IPS-18c (cell line): ENCODE data around the gene DPM2.

Experiments
- H3K4me3 ChIP-seq: 2 replicates; pipeline ENCODE4 v1.7.0; 2013; ENCODE audit warnings: low read depth, mild to moderate bottlenecking, low read length, moderate library complexity; ENCODE audit not compliant: insufficient read depth
- H3K9me3 ChIP-seq: one replicate; pipeline ENCODE4 v1.6.1; 2013; ENCODE audit warnings: mild to moderate bottlenecking, low read length, moderate library complexity; ENCODE audit not compliant: control insufficient read depth, insufficient read depth

Gene DPM2

GRCh38 chr9:127937388-127938297, at the start of gene DPM2:
Gene DPM2, minus strand, starts transcription at chr9:127937854. Its CDS starts 34 bp downstream, at chr9:127937820.
- Histone ChIP-seq H3K9me3 (peaks cover 2% of the 10 kb centered on the region), H3K4me3 (peak within 1 kb of the TSS; percentile 96)

- no peaks in the 10 kb centered on the region for H3K9me3 ChIP-seq
- H3K4me3 ChIP-seq: no peak overlapping the region
Measured at GRCh38 chr9:127987103-127987614, 49.5 kb upstream of the DPM2 start.

GRCh38 chr9:127985011-127985410, 47.4 kb upstream of the DPM2 start:
- no peak overlapping the region for H3K4me3 ChIP-seq
- H3K9me3 ChIP-seq: no peaks in the 10 kb centered on the region

GRCh38 chr9:127983847-127984289, 46.2 kb upstream of the DPM2 start:
- no peak overlapping the region for H3K4me3 ChIP-seq
- H3K9me3 ChIP-seq: no peaks in the 10 kb centered on the region

- Histone ChIP-seq H3K9me3 (no peaks in the 10 kb centered on the region), H3K4me3 (no peak overlapping the region)
Measured at GRCh38 chr9:127982912-127983311, 45.3 kb upstream of the DPM2 start.

GRCh38 chr9:127981559-127982121, 44.0 kb upstream of the DPM2 start:
- Histone ChIP-seq H3K4me3 (peak overlapping the region; percentile 47), H3K9me3 (no peaks in the 10 kb centered on the region)

- H3K9me3 ChIP-seq: no peaks in the 10 kb centered on the region
- peak within 1 kb of the TSS; percentile 91 for H3K4me3 ChIP-seq
Measured at GRCh38 chr9:127980706-127981558, 43.3 kb upstream of the DPM2 start, which contains the start of gene EEIG1. Gene EEIG1, minus strand, starts transcription at chr9:127980989. Its CDS starts 852 bp downstream, at chr9:127980137.

GRCh38 chr9:127980060-127980705, 42.5 kb upstream of the DPM2 start:
- Histone ChIP-seq H3K4me3 (peak overlapping the region; percentile 91), H3K9me3 (no peaks in the 10 kb centered on the region)

GRCh38 chr9:127979333-127980059, 41.8 kb upstream of the DPM2 start:
- peak overlapping the region; percentile 91 for H3K4me3 ChIP-seq
- no peaks in the 10 kb centered on the region for H3K9me3 ChIP-seq

GRCh38 chr9:127979015-127979332, 41.3 kb upstream of the DPM2 start:
- peak overlapping the region; percentile 91 for H3K4me3 ChIP-seq
- H3K9me3 ChIP-seq: no peaks in the 10 kb centered on the region

- Histone ChIP-seq H3K4me3 (peak overlapping the region; percentile 91), H3K9me3 (no peaks in the 10 kb centered on the region)
Measured at GRCh38 chr9:127977884-127978647, 40.4 kb upstream of the DPM2 start.

- H3K4me3 ChIP-seq: peak overlapping the region; percentile 91; the same call in 1 of the 2 replicates
- H3K9me3 ChIP-seq: no peaks in the 10 kb centered on the region
Measured at GRCh38 chr9:127977009-127977883, 39.6 kb upstream of the DPM2 start.

GRCh38 chr9:127976498-127976897, 38.8 kb upstream of the DPM2 start:
- no peak overlapping the region for H3K4me3 ChIP-seq

GRCh38 chr9:127975376-127976315, 38.0 kb upstream of the DPM2 start:
- Histone ChIP-seq H3K4me3 (no peak overlapping the region), H3K9me3 (no peaks in the 10 kb centered on the region)

More at GRCh38 chr9:127976498-127976897, 38.8 kb upstream of the DPM2 start:
- H3K9me3 ChIP-seq: no peaks in the 10 kb centered on the region
